HG03060 (cell line): ENCODE results near the gene METTL16.

ENCODE experiments used
- ATAC-seq: cut with Tn5 transposase; IDR thresholded peaks from one replicate; pipeline ENCODE4 v1.9.1; 2021; ENCODE audit warnings: low read depth, moderate number of reproducible peaks; ENCODE audit not compliant: unreplicated experiment

Gene METTL16

GRCh38 chr17:2385240-2386210 lies 126.2 kb downstream of the METTL16 start:
- no peak for ATAC-seq

GRCh38 chr17:2384439-2385127 lies 127.1 kb downstream of the METTL16 start:
- no peak for ATAC-seq

GRCh38 chr17:2383628-2384167 lies 128.0 kb downstream of the METTL16 start:
- ATAC-seq: no peak

- ATAC-seq: no peak
Measured at GRCh38 chr17:2380950-2381649, 130.6 kb downstream of the METTL16 start.

GRCh38 chr17:2380226-2380922 lies 131.3 kb downstream of the METTL16 start:
- no peak for ATAC-seq

- ATAC-seq: no peak
Measured at GRCh38 chr17:2379489-2380225, 132.0 kb downstream of the METTL16 start.

- no peak for ATAC-seq
Measured at GRCh38 chr17:2378905-2379304, 132.8 kb downstream of the METTL16 start.

GRCh38 chr17:2377659-2378058 lies 134.0 kb downstream of the METTL16 start:
- ATAC-seq: no peak

GRCh38 chr17:2376107-2376506 lies 135.6 kb downstream of the METTL16 start:
- ATAC-seq: no peak

GRCh38 chr17:2375406-2375805 lies 136.3 kb downstream of the METTL16 start:
- ATAC-seq: no peak

- ATAC-seq: no peak
Measured at GRCh38 chr17:2374549-2375285, 137.0 kb downstream of the METTL16 start.

GRCh38 chr17:2373179-2373578 lies 138.5 kb downstream of the METTL16 start:
- ATAC-seq: no peak

GRCh38 chr17:2372681-2373080 lies 139.0 kb downstream of the METTL16 start:
- ATAC-seq: no peak

GRCh38 chr17:2372180-2372579 lies 139.5 kb downstream of the METTL16 start:
- ATAC-seq: no peak

GRCh38 chr17:2371183-2372130 lies 140.2 kb downstream of the METTL16 start:
- no peak for ATAC-seq

GRCh38 chr17:2370211-2370589 lies 141.5 kb downstream of the METTL16 start:
- no peak for ATAC-seq

GRCh38 chr17:2369551-2370210 lies 142.0 kb downstream of the METTL16 start:
- ATAC-seq: no peak
